BE2C (cell line): ENCODE results near the gene ELMO1.
A peak's percentile ranks its signal among the peaks of the same experiment; 100 is the strongest.

Source experiments
- DNase-seq: peaks from one replicate; pipeline ENCODE4 v3.0.0-alpha.2; 2020
- H3K27me3 ChIP-seq: fragments of 250-450 bp; sonication (Bioruptor Pico); 2 replicates; pipeline ENCODE4 v1.5.1; 2020; ENCODE audit warnings: mild to moderate bottlenecking
- H3K36me3 ChIP-seq: fragments of 250-450 bp; sonication (Bioruptor Pico); 2 replicates; pipeline ENCODE4 v1.5.1; 2020; ENCODE audit warnings: mild to moderate bottlenecking
- H3K4me1 ChIP-seq: fragments of 250-450 bp; sonication (Bioruptor Pico); 2 replicates; pipeline ENCODE4 v1.5.1; 2020
- H3K4me3 ChIP-seq: 2 replicates; pipeline ENCODE4 v1.5.1; 2011; ENCODE audit warnings: low read depth, low read length
- H3K9me3 ChIP-seq: fragments of 250-450 bp; sonication (Bioruptor Pico); 2 replicates; pipeline ENCODE4 v1.5.1; 2020
- CTCF ChIP-seq: IDR thresholded peaks from 2 replicates; pipeline ENCODE4 v1.5.1; 2012; ENCODE audit warnings: mild to moderate bottlenecking, low read depth, low read length

ELMO1 gene

GRCh38 chr7:37206192-37206591, 242.5 kb downstream of the ELMO1 start:
- Histone ChIP-seq H3K36me3 (no peaks in the 10 kb centered on the region), H3K4me3 (no peak overlapping the region), H3K27me3 (no peaks in the 10 kb centered on the region), H3K4me1 (no peaks in the 10 kb centered on the region), H3K9me3 (no peaks in the 10 kb centered on the region)
- no peak for TF ChIP-seq CTCF
- no peak for DNase-seq

- no peak for TF ChIP-seq CTCF
- H3K27me3 ChIP-seq, result no peaks in the 10 kb centered on the region
- H3K36me3 ChIP-seq, result no peaks in the 10 kb centered on the region
- H3K9me3 ChIP-seq, result no peaks in the 10 kb centered on the region
- DNase-seq, result no peak
- no peak overlapping the region for H3K4me3 ChIP-seq
- H3K4me1 ChIP-seq, result no peaks in the 10 kb centered on the region
These were observed 243.2 kb downstream of the ELMO1 start for GRCh38 chr7:37205451-37205850.

GRCh38 chr7:37201876-37202198, 246.8 kb downstream of the ELMO1 start:
- no peaks in the 10 kb centered on the region for H3K36me3 ChIP-seq
- TF ChIP-seq CTCF, result no peak
- DNase-seq, result no peak
- no peaks in the 10 kb centered on the region for H3K4me1 ChIP-seq
- H3K4me3 ChIP-seq, result no peak overlapping the region
- no peaks in the 10 kb centered on the region for H3K9me3 ChIP-seq
- H3K27me3 ChIP-seq, result no peaks in the 10 kb centered on the region

- Histone ChIP-seq H3K9me3 (no peaks in the 10 kb centered on the region), H3K4me1 (no peaks in the 10 kb centered on the region), H3K27me3 (no peaks in the 10 kb centered on the region), H3K4me3 (no peak overlapping the region), H3K36me3 (no peaks in the 10 kb centered on the region)
- peak; percentile 77 for DNase-seq
- TF ChIP-seq CTCF, result peak; percentile 89
These were observed 247.4 kb downstream of the ELMO1 start for GRCh38 chr7:37201003-37201875.

- TF ChIP-seq CTCF, result peak; percentile 96
- H3K36me3 ChIP-seq, result no peaks in the 10 kb centered on the region
- H3K27me3 ChIP-seq, result no peaks in the 10 kb centered on the region
- H3K9me3 ChIP-seq, result no peaks in the 10 kb centered on the region
- no peak overlapping the region for H3K4me3 ChIP-seq
- peak; percentile 82 for DNase-seq
- no peaks in the 10 kb centered on the region for H3K4me1 ChIP-seq
These were observed 249.7 kb downstream of the ELMO1 start for GRCh38 chr7:37198906-37199485.
